ENCODE measurements around the gene NUDCD3.

Gene NUDCD3

GRCh38 chr7:44348300-44348699 is 142.2 kb downstream of the NUDCD3 start:
- no peak overlapping the region for H3K27ac ChIP-seq (ENCODE audit: low read length)
- no peaks in the 10 kb centered on the region for H3K27me3 ChIP-seq (replicated peaks; ENCODE audit: insufficient read depth, low read length)
- no peak overlapping the region for H3K4me3 ChIP-seq (ENCODE audit: low read length)
- no peak for DNase-seq
- H4K20me1 ChIP-seq (ENCODE audit: insufficient read depth, low read length), result no peaks in the 10 kb centered on the region
- TF ChIP-seq EZH2 (optimal IDR thresholded peaks at IDR 0.05; ENCODE audit: low read depth, low read length) (no peak), EZH2phosphoT487 (IDR thresholded peaks at IDR 0.05; ENCODE audit: low read length) (no peak), CTCF (IDR thresholded peaks at IDR 0.05; ENCODE audit: low read length) (peak; percentile 18)
- H3K36me3 ChIP-seq (replicated peaks; ENCODE audit: insufficient read depth, low read length), result no peaks in the 10 kb centered on the region
- no peaks in the 10 kb centered on the region for H3K9me2 ChIP-seq (replicated peaks; ENCODE audit: insufficient read depth, low read length)
- H2AFZ ChIP-seq (ENCODE audit: low read length), result no peak overlapping the region
- H3K9me3 ChIP-seq (replicated peaks; ENCODE audit: insufficient read depth, low read length), result no peaks in the 10 kb centered on the region
- no peaks in the 10 kb centered on the region for H3K4me1 ChIP-seq (ENCODE audit: low read length)
- H3F3A ChIP-seq (ENCODE audit: insufficient read depth, low read length), result no peaks in the 10 kb centered on the region
- H3K4me2 ChIP-seq (ENCODE audit: low read depth, low read length), result no peak overlapping the region
- H3K9ac ChIP-seq (ENCODE audit: low read length), result no peak overlapping the region
- H3K79me2 ChIP-seq (ENCODE audit: low read length), result no peaks in the 10 kb centered on the region

GRCh38 chr7:44347546-44348114 is 142.8 kb downstream of the NUDCD3 start:
- no peak for DNase-seq
- Histone ChIP-seq H3K9ac (ENCODE audit: low read length) (no peak overlapping the region), H2AFZ (ENCODE audit: low read length) (no peak overlapping the region), H3K4me1 (ENCODE audit: low read length) (no peaks in the 10 kb centered on the region), H3K79me2 (ENCODE audit: low read length) (no peaks in the 10 kb centered on the region), H3F3A (ENCODE audit: insufficient read depth, low read length) (no peaks in the 10 kb centered on the region), H3K4me2 (ENCODE audit: low read depth, low read length) (no peak overlapping the region), H3K27me3 (replicated peaks; ENCODE audit: insufficient read depth, low read length) (no peaks in the 10 kb centered on the region), H3K4me3 (ENCODE audit: low read length) (no peak overlapping the region), H3K9me2 (replicated peaks; ENCODE audit: insufficient read depth, low read length) (no peaks in the 10 kb centered on the region), H4K20me1 (ENCODE audit: insufficient read depth, low read length) (no peaks in the 10 kb centered on the region), H3K9me3 (replicated peaks; ENCODE audit: insufficient read depth, low read length) (no peaks in the 10 kb centered on the region), H3K27ac (ENCODE audit: low read length) (no peak overlapping the region), H3K36me3 (replicated peaks; ENCODE audit: insufficient read depth, low read length) (no peaks in the 10 kb centered on the region)
- no peak for TF ChIP-seq EZH2phosphoT487 (IDR thresholded peaks at IDR 0.05; ENCODE audit: low read length)
- TF ChIP-seq EZH2 (optimal IDR thresholded peaks at IDR 0.05; ENCODE audit: low read depth, low read length), result no peak
- TF ChIP-seq CTCF (IDR thresholded peaks at IDR 0.05; ENCODE audit: low read length), result no peak

GRCh38 chr7:44346063-44346462 is 144.4 kb downstream of the NUDCD3 start:
- H3F3A ChIP-seq (ENCODE audit: insufficient read depth, low read length), result no peaks in the 10 kb centered on the region
- no peaks in the 10 kb centered on the region for H3K9me2 ChIP-seq (replicated peaks; ENCODE audit: insufficient read depth, low read length)
- H3K4me2 ChIP-seq (ENCODE audit: low read depth, low read length), result no peak overlapping the region
- no peaks in the 10 kb centered on the region for H3K9me3 ChIP-seq (replicated peaks; ENCODE audit: insufficient read depth, low read length)
- no peak for DNase-seq
- H4K20me1 ChIP-seq (ENCODE audit: insufficient read depth, low read length), result no peaks in the 10 kb centered on the region
- TF ChIP-seq EZH2phosphoT487 (IDR thresholded peaks at IDR 0.05; ENCODE audit: low read length) (no peak), CTCF (IDR thresholded peaks at IDR 0.05; ENCODE audit: low read length) (no peak), EZH2 (optimal IDR thresholded peaks at IDR 0.05; ENCODE audit: low read depth, low read length) (no peak)
- no peak overlapping the region for H3K9ac ChIP-seq (ENCODE audit: low read length)
- H3K4me1 ChIP-seq (ENCODE audit: low read length), result no peaks in the 10 kb centered on the region
- no peaks in the 10 kb centered on the region for H3K79me2 ChIP-seq (ENCODE audit: low read length)
- no peak overlapping the region for H2AFZ ChIP-seq (ENCODE audit: low read length)
- no peaks in the 10 kb centered on the region for H3K36me3 ChIP-seq (replicated peaks; ENCODE audit: insufficient read depth, low read length)
- no peaks in the 10 kb centered on the region for H3K27me3 ChIP-seq (replicated peaks; ENCODE audit: insufficient read depth, low read length)
- H3K27ac ChIP-seq (ENCODE audit: low read length), result no peak overlapping the region
- no peak overlapping the region for H3K4me3 ChIP-seq (ENCODE audit: low read length)

Data from MM.1S (cell line).